ENCODE measurements around the gene ANK2. TPM values are rescaled to one million over a fixed set of nuclear protein-coding genes. Genes with fewer than 3 reads are reported as not detected.

ANK2 gene
- total RNA-seq, 1 donor = 79.6 TPM

- H3K4me1 ChIP-seq (ENCODE audit: insufficient read depth, low read length) = peaks cover 33% of the 10 kb centered on the region
- DNase-seq (ENCODE audit: insufficient read length, low spot score, missing footprints) = no peak
- H3K27ac ChIP-seq (ENCODE audit: low read depth, low read length) = peak overlapping the region; percentile 76
- H3K4me2 ChIP-seq (ENCODE audit: insufficient read depth, low read length) = no peak overlapping the region
- no peak for TF ChIP-seq CTCF (IDR thresholded peaks at IDR 0.05; ENCODE audit: extremely low read depth, low read depth, low read length)
- H4K20me1 ChIP-seq (ENCODE audit: insufficient read depth, low read length) = no peaks in the 10 kb centered on the region
- H3K4me3 ChIP-seq (ENCODE audit: insufficient read depth, low read length) = no peak overlapping the region
- H3K36me3 ChIP-seq (ENCODE audit: insufficient read depth, low read length) = no peaks in the 10 kb centered on the region
- H3K27me3 ChIP-seq (ENCODE audit: insufficient read depth, low read length) = no peaks in the 10 kb centered on the region
- no peak overlapping the region for H2AFZ ChIP-seq (ENCODE audit: low read length)
- no peaks in the 10 kb centered on the region for H3K79me2 ChIP-seq (ENCODE audit: insufficient read depth, low read length)
- no peaks in the 10 kb centered on the region for H3K9me3 ChIP-seq (ENCODE audit: low read depth, low read length)
Measured at GRCh38 chr4:113385281-113385899, 335.9 kb downstream of the ANK2 start.

- Histone ChIP-seq H2AFZ (ENCODE audit: low read length) (no peak overlapping the region), H3K27ac (ENCODE audit: low read depth, low read length) (no peak overlapping the region), H3K4me2 (ENCODE audit: insufficient read depth, low read length) (no peak overlapping the region), H3K27me3 (ENCODE audit: insufficient read depth, low read length) (no peaks in the 10 kb centered on the region), H4K20me1 (ENCODE audit: insufficient read depth, low read length) (no peaks in the 10 kb centered on the region), H3K79me2 (ENCODE audit: insufficient read depth, low read length) (no peaks in the 10 kb centered on the region), H3K4me1 (ENCODE audit: insufficient read depth, low read length) (peaks cover 12% of the 10 kb centered on the region), H3K36me3 (ENCODE audit: insufficient read depth, low read length) (no peaks in the 10 kb centered on the region), H3K9me3 (ENCODE audit: low read depth, low read length) (no peaks in the 10 kb centered on the region), H3K4me3 (ENCODE audit: insufficient read depth, low read length) (no peak overlapping the region)
- no peak for TF ChIP-seq CTCF (IDR thresholded peaks at IDR 0.05; ENCODE audit: extremely low read depth, low read depth, low read length)
- no peak for DNase-seq (ENCODE audit: insufficient read length, low spot score, missing footprints)
Measured at GRCh38 chr4:113389160-113389559, 339.7 kb downstream of the ANK2 start.

- Histone ChIP-seq H3K4me1 (ENCODE audit: insufficient read depth, low read length) (peaks cover 3% of the 10 kb centered on the region), H3K4me2 (ENCODE audit: insufficient read depth, low read length) (no peak overlapping the region), H3K79me2 (ENCODE audit: insufficient read depth, low read length) (no peaks in the 10 kb centered on the region), H3K36me3 (ENCODE audit: insufficient read depth, low read length) (no peaks in the 10 kb centered on the region), H3K4me3 (ENCODE audit: insufficient read depth, low read length) (no peak overlapping the region), H3K9me3 (ENCODE audit: low read depth, low read length) (no peaks in the 10 kb centered on the region), H3K27me3 (ENCODE audit: insufficient read depth, low read length) (no peaks in the 10 kb centered on the region), H4K20me1 (ENCODE audit: insufficient read depth, low read length) (no peaks in the 10 kb centered on the region), H3K27ac (ENCODE audit: low read depth, low read length) (no peak overlapping the region), H2AFZ (ENCODE audit: low read length) (no peak overlapping the region)
- no peak for TF ChIP-seq CTCF (IDR thresholded peaks at IDR 0.05; ENCODE audit: extremely low read depth, low read depth, low read length)
- DNase-seq (ENCODE audit: insufficient read length, low spot score, missing footprints) = no peak
Measured at GRCh38 chr4:113390850-113391249, 341.4 kb downstream of the ANK2 start.

GRCh38 chr4:113394108-113394729 lies 344.8 kb downstream of the ANK2 start:
- Histone ChIP-seq H4K20me1 (ENCODE audit: insufficient read depth, low read length) (no peaks in the 10 kb centered on the region), H3K4me3 (ENCODE audit: insufficient read depth, low read length) (no peak overlapping the region), H3K27ac (ENCODE audit: low read depth, low read length) (no peak overlapping the region), H3K79me2 (ENCODE audit: insufficient read depth, low read length) (no peaks in the 10 kb centered on the region), H3K27me3 (ENCODE audit: insufficient read depth, low read length) (no peaks in the 10 kb centered on the region), H3K4me2 (ENCODE audit: insufficient read depth, low read length) (no peak overlapping the region), H3K9me3 (ENCODE audit: low read depth, low read length) (no peaks in the 10 kb centered on the region), H3K36me3 (ENCODE audit: insufficient read depth, low read length) (no peaks in the 10 kb centered on the region), H3K4me1 (ENCODE audit: insufficient read depth, low read length) (peaks cover 21% of the 10 kb centered on the region), H2AFZ (ENCODE audit: low read length) (no peak overlapping the region)
- TF ChIP-seq CTCF (IDR thresholded peaks at IDR 0.05; ENCODE audit: extremely low read depth, low read depth, low read length) = no peak
- DNase-seq (ENCODE audit: insufficient read length, low spot score, missing footprints) = no peak
